ENCODE measurements around the gene GALC.

GALC gene

DNA sequence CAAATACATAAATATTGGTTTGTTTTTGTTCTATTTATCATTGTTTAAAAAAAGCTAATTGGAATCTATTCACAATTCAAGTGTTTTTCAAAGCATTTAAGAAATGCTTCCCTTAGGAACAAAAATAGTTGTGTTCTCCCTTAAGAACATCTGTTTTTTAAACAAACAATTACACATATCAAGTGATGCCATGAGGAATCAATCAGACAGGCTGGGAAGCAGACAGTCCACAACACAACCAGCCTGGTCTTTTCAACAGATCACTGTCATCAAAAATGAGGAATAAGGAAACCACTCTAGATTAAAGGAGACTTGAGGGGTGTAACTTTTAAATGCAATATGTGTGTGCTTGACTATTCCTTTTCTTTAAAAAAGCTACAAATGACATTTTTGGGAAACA, 25.5 kb downstream of the GALC start:
- Histone ChIP-seq H3K27ac (no peak overlapping the region), H3K36me3 (ENCODE audit: control insufficient read depth, insufficient read depth, low read length) (no peaks in the 10 kb centered on the region), H3K79me2 (no peaks in the 10 kb centered on the region), H3K4me1 (no peaks in the 10 kb centered on the region), H2AFZ (no peak overlapping the region), H3K27me3 (ENCODE audit: control insufficient read depth, insufficient read depth, low read length) (no peaks in the 10 kb centered on the region), H3K4me2 (ENCODE audit: low read length) (no peak overlapping the region), H3K9me3 (ENCODE audit: control insufficient read depth, low read length) (no peaks in the 10 kb centered on the region), H3K4me3 (ENCODE audit: low read depth, low read length) (no peak overlapping the region), H3K9ac (no peak overlapping the region)
- TF ChIP-seq, protein P1, sequence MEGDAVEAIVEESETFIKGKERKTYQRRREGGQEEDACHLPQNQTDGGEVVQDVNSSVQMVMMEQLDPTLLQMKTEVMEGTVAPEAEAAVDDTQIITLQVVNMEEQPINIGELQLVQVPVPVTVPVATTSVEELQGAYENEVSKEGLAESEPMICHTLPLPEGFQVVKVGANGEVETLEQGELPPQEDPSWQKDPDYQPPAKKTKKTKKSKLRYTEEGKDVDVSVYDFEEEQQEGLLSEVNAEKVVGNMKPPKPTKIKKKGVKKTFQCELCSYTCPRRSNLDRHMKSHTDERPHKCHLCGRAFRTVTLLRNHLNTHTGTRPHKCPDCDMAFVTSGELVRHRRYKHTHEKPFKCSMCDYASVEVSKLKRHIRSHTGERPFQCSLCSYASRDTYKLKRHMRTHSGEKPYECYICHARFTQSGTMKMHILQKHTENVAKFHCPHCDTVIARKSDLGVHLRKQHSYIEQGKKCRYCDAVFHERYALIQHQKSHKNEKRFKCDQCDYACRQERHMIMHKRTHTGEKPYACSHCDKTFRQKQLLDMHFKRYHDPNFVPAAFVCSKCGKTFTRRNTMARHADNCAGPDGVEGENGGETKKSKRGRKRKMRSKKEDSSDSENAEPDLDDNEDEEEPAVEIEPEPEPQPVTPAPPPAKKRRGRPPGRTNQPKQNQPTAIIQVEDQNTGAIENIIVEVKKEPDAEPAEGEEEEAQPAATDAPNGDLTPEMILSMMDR (IDR thresholded peaks at IDR 0.05): no peak

DNA sequence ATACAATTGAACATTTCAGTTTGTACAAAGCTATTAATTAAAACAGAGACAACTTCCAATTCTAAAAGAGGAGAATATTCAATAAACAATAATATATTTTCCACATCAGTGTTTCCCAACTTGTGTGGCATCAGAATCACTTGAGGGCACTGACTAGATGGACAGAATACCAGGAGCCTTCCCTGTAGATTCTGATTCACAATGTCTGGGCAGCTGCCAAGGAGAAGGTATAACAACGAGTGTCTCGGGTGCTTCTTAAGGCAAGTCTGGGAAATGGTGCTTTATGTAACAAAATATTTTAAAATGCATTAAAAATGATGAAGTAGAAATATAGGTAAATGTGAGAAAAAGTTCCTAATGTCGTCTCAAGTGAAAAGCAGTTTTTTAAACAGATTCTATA, 26.2 kb downstream of the GALC start:
- Histone ChIP-seq H3K27ac (no peak overlapping the region), H3K9ac (no peak overlapping the region), H3K79me2 (no peaks in the 10 kb centered on the region), H3K4me2 (ENCODE audit: low read length) (no peak overlapping the region), H3K9me3 (ENCODE audit: control insufficient read depth, low read length) (no peaks in the 10 kb centered on the region), H3K4me3 (ENCODE audit: low read depth, low read length) (no peak overlapping the region), H3K4me1 (no peaks in the 10 kb centered on the region), H2AFZ (no peak overlapping the region), H3K36me3 (ENCODE audit: control insufficient read depth, insufficient read depth, low read length) (no peaks in the 10 kb centered on the region), H3K27me3 (ENCODE audit: control insufficient read depth, insufficient read depth, low read length) (no peaks in the 10 kb centered on the region)
- TF ChIP-seq, protein P1 (IDR thresholded peaks at IDR 0.05): no peak

DNA sequence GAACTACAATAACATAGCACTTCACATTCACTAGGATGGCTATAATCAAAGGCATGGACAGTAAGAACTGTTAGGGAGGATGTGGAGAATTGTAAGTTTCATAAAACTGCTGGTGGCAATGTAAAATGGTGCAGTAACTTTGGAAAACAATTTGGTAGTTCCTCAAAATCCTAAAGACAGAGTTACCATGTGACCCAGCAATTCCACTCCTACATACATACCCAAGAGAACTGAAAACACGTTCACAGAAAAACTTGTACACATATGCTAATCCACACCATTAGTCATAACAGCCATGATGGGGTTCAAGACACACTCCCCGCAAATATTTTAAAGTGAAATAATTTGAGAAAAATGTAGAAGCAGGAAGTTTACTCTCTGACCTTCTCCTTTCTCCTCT, 31.7 kb downstream of the GALC start:
- Histone ChIP-seq H3K4me3 (ENCODE audit: low read depth, low read length) (no peak overlapping the region), H3K9me3 (ENCODE audit: control insufficient read depth, low read length) (no peaks in the 10 kb centered on the region), H3K27ac (no peak overlapping the region), H3K27me3 (ENCODE audit: control insufficient read depth, insufficient read depth, low read length) (no peaks in the 10 kb centered on the region), H3K79me2 (no peaks in the 10 kb centered on the region), H3K4me1 (no peaks in the 10 kb centered on the region), H3K36me3 (ENCODE audit: control insufficient read depth, insufficient read depth, low read length) (no peaks in the 10 kb centered on the region), H3K9ac (no peak overlapping the region), H2AFZ (no peak overlapping the region), H3K4me2 (ENCODE audit: low read length) (no peak overlapping the region)
- TF ChIP-seq, protein P1 (IDR thresholded peaks at IDR 0.05): no peak

DNA sequence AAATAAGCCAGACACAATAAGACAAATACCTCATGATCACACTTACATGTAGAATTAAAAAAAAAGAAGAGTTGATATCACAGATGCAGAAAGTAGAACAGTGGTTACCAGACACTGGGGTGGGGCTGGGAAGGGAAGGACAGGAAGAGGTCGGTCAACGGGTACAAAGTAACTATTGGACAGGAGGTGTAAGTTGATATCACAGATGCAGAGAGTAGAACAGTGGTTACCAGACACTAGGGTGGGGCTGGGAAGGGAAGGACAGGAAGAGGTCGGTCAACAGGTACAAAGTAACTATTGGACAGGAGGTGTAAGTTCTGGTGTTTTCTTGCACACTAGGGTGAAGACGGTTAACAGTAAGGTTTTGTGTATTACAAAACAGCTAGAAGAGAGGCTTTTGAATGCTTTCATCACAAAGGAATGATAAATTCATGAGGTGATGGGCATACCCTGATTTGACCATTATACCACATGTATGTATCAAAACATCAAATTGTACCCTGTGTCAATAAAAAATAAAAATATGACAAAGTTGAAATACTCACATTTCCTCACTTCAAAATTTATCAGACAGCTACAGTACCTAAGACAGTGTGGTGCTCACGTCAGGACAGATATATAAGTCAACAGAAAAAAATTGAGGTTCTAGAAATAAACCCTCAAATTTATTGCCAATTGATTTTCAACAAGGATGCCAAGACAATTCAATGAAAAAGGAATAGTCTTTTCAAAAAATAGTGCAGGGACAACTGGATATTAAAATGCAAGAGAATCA, 32.8 kb downstream of the GALC start:
- TF ChIP-seq, protein P1 (IDR thresholded peaks at IDR 0.05): no peak
- Histone ChIP-seq H3K4me2 (ENCODE audit: low read length) (no peak overlapping the region), H3K36me3 (ENCODE audit: control insufficient read depth, insufficient read depth, low read length) (no peaks in the 10 kb centered on the region), H3K9me3 (ENCODE audit: control insufficient read depth, low read length) (no peaks in the 10 kb centered on the region), H3K27ac (no peak overlapping the region), H3K4me1 (no peaks in the 10 kb centered on the region), H2AFZ (no peak overlapping the region), H3K27me3 (ENCODE audit: control insufficient read depth, insufficient read depth, low read length) (no peaks in the 10 kb centered on the region), H3K79me2 (no peaks in the 10 kb centered on the region), H3K9ac (no peak overlapping the region), H3K4me3 (ENCODE audit: low read depth, low read length) (no peak overlapping the region)

DNA sequence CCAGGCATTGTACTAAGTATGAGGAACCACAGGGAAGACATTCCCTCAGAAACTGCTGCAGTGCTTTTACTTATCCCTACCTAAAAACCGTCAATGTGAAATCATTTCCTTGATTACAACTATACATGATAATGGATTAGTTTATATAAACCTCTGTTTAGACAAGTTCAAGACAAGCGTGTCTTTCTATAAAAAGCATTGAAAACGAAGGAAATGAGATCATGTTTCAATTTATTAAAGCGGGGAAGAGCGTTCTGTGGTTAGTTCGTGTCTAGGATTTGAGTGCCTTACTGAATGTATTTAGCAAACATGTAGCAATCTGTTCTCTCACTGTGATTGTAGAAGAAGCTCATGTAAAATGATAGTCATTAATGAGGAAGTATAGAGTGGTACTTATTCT, 37.5 kb downstream of the GALC start:
- no peaks in the 10 kb centered on the region for H3K36me3 ChIP-seq (ENCODE audit: control insufficient read depth, insufficient read depth, low read length)
- no peaks in the 10 kb centered on the region for H3K27me3 ChIP-seq (ENCODE audit: control insufficient read depth, insufficient read depth, low read length)
- H3K9me3 ChIP-seq (ENCODE audit: control insufficient read depth, low read length): no peaks in the 10 kb centered on the region
- H2AFZ ChIP-seq: no peak overlapping the region
- TF ChIP-seq, protein P1 (IDR thresholded peaks at IDR 0.05): no peak
- H3K4me2 ChIP-seq (ENCODE audit: low read length): no peak overlapping the region
- H3K4me1 ChIP-seq: no peaks in the 10 kb centered on the region
- H3K4me3 ChIP-seq (ENCODE audit: low read depth, low read length): no peak overlapping the region
- H3K27ac ChIP-seq: no peak overlapping the region
- H3K9ac ChIP-seq: no peak overlapping the region
- H3K79me2 ChIP-seq: no peaks in the 10 kb centered on the region
